Loucy (cell line): ENCODE results near the gene NAXD.

Experiments
- H2AFZ ChIP-seq: fragments of 200-600 bp; sonication (generic); 2 replicates; pipeline ENCODE4 v1.6.0; 2016; ENCODE audit warnings: antibody characterized with exemption, mild to moderate bottlenecking, low read length, moderate library complexity
- H3F3A ChIP-seq: fragments of 200-600 bp; 2 replicates; pipeline ENCODE4 v1.6.0; 2016; ENCODE audit warnings: antibody characterized with exemption, low read depth, mild to moderate bottlenecking
- H3K27me3 ChIP-seq: fragments of 200-600 bp; sonication (generic); 2 replicates; pipeline ENCODE4 v1.6.1; 2014; ENCODE audit warnings: low read length, mild to moderate bottlenecking; ENCODE audit not compliant: insufficient read depth, poor library complexity, severe bottlenecking
- H3K36me3 ChIP-seq: fragments of 200-600 bp; sonication (generic); 2 replicates; pipeline ENCODE4 v1.6.1; 2016; ENCODE audit warnings: low read length; ENCODE audit not compliant: insufficient read depth
- H3K4me1 ChIP-seq: fragments of 200-600 bp; sonication (generic); 2 replicates; pipeline ENCODE4 v1.5.1; 2014; ENCODE audit warnings: low read length, mild to moderate bottlenecking; ENCODE audit not compliant: insufficient read depth, poor library complexity, severe bottlenecking
- H3K4me2 ChIP-seq: fragments of 200-600 bp; sonication (generic); 2 replicates; pipeline ENCODE4 v1.6.0; 2014; ENCODE audit warnings: antibody characterized with exemption, low read length, low read depth, mild to moderate bottlenecking; ENCODE audit not compliant: poor library complexity, severe bottlenecking
- H3K4me3 ChIP-seq: fragments of 200-600 bp; sonication (generic); 2 replicates; pipeline ENCODE4 v1.5.1; 2014; ENCODE audit warnings: low read length, mild to moderate bottlenecking, mixed read lengths; ENCODE audit not compliant: poor library complexity, severe bottlenecking
- H3K79me2 ChIP-seq: fragments of 200-600 bp; sonication (generic); 2 replicates; pipeline ENCODE4 v1.6.1; 2014; ENCODE audit warnings: low read length; ENCODE audit not compliant: insufficient read depth
- H3K9ac ChIP-seq: fragments of 200-600 bp; sonication (generic); 2 replicates; pipeline ENCODE4 v1.6.0; 2014; ENCODE audit warnings: mild to moderate bottlenecking, low read depth, low read length, moderate library complexity; ENCODE audit not compliant: poor library complexity, severe bottlenecking
- H3K9me2 ChIP-seq: fragments of 200-600 bp; sonication (generic); replicated peaks from 2 replicates; pipeline ENCODE4 v1.6.1; 2016; ENCODE audit warnings: low read depth, low read length, mixed read lengths
- H3K9me3 ChIP-seq: fragments of 200-600 bp; sonication (generic); 2 replicates; pipeline ENCODE4 v1.6.1; 2014; ENCODE audit warnings: mild to moderate bottlenecking, antibody characterized with exemption, low read length, low read depth; ENCODE audit not compliant: insufficient read depth
- H4K20me1 ChIP-seq: fragments of 200-600 bp; sonication (generic); 2 replicates; pipeline ENCODE4 v1.6.0; 2014; ENCODE audit warnings: antibody characterized with exemption, low read length, mild to moderate bottlenecking; ENCODE audit not compliant: insufficient read depth, poor library complexity, severe bottlenecking
- EZH2phosphoT487 ChIP-seq: fragments of 200-600 bp; IDR thresholded peaks from 2 replicates; pipeline ENCODE4 v1.6.1; 2018; ENCODE audit warnings: antibody characterized with exemption, mild to moderate bottlenecking, moderate library complexity, borderline replicate concordance
- TF ChIP-seq, protein P1 (sequence below): fragments of 200-600 bp; sonication (generic); conservative IDR thresholded peaks from 2 replicates; pipeline ENCODE4 v1.5.1; 2014; ENCODE audit warnings: mild to moderate bottlenecking, antibody characterized with exemption, low read length

NAXD gene

DNA sequence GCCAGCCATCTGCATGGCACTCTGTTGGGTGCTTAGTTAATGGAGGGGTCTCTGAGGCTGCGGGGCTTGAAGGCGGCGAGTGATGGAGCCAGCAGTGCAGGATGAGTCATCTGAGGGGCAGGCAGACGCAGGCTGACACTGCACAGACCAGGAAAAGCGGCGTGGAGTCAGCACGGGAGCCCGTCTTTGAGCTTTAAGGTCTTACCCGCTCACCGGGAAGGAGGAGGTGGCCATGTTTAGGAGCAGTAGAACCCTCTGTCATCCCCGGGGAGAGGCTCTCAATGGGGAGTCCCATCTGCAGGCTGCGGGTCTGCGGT lies 13.1 kb downstream of the NAXD start:
- Histone ChIP-seq H3K79me2 (peaks cover 19% of the 10 kb centered on the region; the same call in 1 of the 2 replicates), H4K20me1 (peaks cover 6% of the 10 kb centered on the region), H3K9me2 (no peaks in the 10 kb centered on the region), H3K36me3 (peaks cover 36% of the 10 kb centered on the region; the same call in 1 of the 2 replicates), H3K27me3 (no peaks in the 10 kb centered on the region), H3F3A (no peaks in the 10 kb centered on the region), H3K4me2 (no peak overlapping the region), H3K4me3 (no peak overlapping the region), H2AFZ (no peak overlapping the region), H3K4me1 (no peaks in the 10 kb centered on the region), H3K9me3 (no peaks in the 10 kb centered on the region), H3K9ac (no peak overlapping the region)
- TF ChIP-seq, protein P1, sequence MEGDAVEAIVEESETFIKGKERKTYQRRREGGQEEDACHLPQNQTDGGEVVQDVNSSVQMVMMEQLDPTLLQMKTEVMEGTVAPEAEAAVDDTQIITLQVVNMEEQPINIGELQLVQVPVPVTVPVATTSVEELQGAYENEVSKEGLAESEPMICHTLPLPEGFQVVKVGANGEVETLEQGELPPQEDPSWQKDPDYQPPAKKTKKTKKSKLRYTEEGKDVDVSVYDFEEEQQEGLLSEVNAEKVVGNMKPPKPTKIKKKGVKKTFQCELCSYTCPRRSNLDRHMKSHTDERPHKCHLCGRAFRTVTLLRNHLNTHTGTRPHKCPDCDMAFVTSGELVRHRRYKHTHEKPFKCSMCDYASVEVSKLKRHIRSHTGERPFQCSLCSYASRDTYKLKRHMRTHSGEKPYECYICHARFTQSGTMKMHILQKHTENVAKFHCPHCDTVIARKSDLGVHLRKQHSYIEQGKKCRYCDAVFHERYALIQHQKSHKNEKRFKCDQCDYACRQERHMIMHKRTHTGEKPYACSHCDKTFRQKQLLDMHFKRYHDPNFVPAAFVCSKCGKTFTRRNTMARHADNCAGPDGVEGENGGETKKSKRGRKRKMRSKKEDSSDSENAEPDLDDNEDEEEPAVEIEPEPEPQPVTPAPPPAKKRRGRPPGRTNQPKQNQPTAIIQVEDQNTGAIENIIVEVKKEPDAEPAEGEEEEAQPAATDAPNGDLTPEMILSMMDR: no peak
- no peak for TF ChIP-seq EZH2phosphoT487

DNA sequence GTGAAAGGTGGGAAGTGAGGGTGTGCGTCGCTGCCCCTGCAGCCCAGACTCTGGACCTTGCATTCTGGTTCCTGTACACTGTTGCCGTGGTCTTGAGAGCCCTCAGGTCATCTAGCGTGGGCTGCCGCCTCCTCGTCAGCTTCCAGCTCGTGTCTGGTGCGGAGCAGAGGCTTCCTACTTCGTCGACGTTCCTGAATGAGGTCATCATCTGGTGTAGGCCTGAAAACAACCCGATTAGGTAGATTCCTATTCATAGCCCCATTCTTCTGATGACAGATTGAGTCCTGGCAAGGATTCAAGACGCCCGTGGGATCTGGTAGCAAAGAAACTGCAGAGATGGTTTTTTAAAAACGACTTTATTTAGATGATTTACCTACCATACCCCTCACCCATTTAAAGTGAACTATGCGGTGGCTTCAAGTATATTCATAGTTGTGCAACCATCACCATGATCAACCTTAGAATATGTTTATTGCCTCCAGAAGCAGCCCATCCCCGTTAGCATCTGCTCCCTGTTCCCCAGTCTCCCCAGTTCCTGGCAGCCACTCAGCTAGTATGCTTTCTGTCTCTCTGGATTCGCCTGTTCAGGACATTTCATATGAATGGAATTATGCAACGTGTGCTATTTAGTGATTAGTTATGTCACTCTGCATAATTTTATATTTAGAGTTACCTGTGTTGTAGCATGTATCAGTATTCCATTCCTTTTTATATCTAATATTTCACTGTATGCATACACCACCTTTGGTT lies 13.8 kb downstream of the NAXD start:
- TF ChIP-seq EZH2phosphoT487: no peak
- TF ChIP-seq, protein P1: no peak
- no peaks in the 10 kb centered on the region for H3F3A ChIP-seq
- H3K9ac ChIP-seq: no peak overlapping the region
- no peak overlapping the region for H3K4me3 ChIP-seq
- H3K9me3 ChIP-seq: no peaks in the 10 kb centered on the region
- H3K36me3 ChIP-seq: peaks cover 35% of the 10 kb centered on the region; the same call in 1 of the 2 replicates
- H3K79me2 ChIP-seq: peaks cover 18% of the 10 kb centered on the region; the same call in 1 of the 2 replicates
- peaks cover 6% of the 10 kb centered on the region for H4K20me1 ChIP-seq
- no peaks in the 10 kb centered on the region for H3K4me1 ChIP-seq
- no peaks in the 10 kb centered on the region for H3K27me3 ChIP-seq
- no peak overlapping the region for H3K4me2 ChIP-seq
- no peaks in the 10 kb centered on the region for H3K9me2 ChIP-seq
- H2AFZ ChIP-seq: no peak overlapping the region

DNA sequence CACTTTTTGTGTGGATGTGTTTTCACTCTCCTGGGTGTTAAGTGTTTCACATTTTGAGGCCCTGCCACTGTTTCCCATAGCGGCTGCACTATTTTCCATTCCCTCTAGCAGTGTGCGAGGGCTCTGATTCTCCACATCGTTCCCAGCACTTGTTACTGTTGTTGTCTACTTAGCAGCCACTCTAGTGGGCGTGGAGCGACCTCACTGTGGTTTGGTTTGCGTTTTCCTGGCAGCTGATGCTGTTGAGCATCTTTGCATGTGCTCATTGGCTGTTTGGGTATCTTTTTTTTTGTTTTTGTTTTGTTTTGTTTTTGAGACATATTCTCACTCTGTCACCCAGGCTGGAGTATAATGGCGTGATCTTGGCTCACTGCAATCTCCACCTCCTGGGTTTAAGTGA lies 14.4 kb downstream of the NAXD start:
- Histone ChIP-seq H3K9ac (no peak overlapping the region), H3K36me3 (peaks cover 39% of the 10 kb centered on the region; the same call in 1 of the 2 replicates), H4K20me1 (peaks cover 6% of the 10 kb centered on the region), H3K79me2 (peaks cover 17% of the 10 kb centered on the region; the same call in 1 of the 2 replicates), H3K9me2 (no peaks in the 10 kb centered on the region), H3F3A (no peaks in the 10 kb centered on the region), H3K4me2 (no peak overlapping the region), H3K4me3 (no peak overlapping the region), H2AFZ (no peak overlapping the region), H3K9me3 (no peaks in the 10 kb centered on the region), H3K4me1 (no peaks in the 10 kb centered on the region), H3K27me3 (no peaks in the 10 kb centered on the region)
- TF ChIP-seq, protein P1: no peak
- TF ChIP-seq EZH2phosphoT487: no peak
